ENCODE measurements around the gene DCN.

The DCN gene

DNA sequence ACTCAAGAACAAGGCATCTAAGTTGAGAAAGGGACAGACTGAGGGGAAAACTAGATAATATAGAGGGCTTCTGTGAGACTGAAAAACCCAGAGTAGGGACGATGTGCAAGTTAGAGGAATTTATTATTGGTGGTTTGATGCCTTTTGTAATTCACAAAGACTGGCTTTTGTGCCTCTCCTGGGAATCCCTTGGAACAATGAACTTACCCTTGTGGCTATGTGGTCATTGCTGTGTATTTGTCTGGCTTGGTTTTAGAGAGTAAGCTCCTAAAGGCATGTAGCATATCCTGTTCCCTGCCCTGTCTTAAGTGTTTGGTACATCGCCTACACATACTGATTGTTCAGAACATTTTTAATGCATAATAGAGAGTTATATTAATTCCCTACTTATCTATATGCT, 26.6 kb downstream of the DCN start:
- Histone ChIP-seq H3K27me3 (no peaks in the 10 kb centered on the region), H3K27ac (no peak overlapping the region), H3K9me3 (no peaks in the 10 kb centered on the region), H3K4me3 (no peak overlapping the region), H3K4me1 (no peaks in the 10 kb centered on the region), H3K36me3 (peaks cover 0 to 4% (median 0%) of the 10 kb centered on the region in 3 donors)
- TF ChIP-seq, protein P1, sequence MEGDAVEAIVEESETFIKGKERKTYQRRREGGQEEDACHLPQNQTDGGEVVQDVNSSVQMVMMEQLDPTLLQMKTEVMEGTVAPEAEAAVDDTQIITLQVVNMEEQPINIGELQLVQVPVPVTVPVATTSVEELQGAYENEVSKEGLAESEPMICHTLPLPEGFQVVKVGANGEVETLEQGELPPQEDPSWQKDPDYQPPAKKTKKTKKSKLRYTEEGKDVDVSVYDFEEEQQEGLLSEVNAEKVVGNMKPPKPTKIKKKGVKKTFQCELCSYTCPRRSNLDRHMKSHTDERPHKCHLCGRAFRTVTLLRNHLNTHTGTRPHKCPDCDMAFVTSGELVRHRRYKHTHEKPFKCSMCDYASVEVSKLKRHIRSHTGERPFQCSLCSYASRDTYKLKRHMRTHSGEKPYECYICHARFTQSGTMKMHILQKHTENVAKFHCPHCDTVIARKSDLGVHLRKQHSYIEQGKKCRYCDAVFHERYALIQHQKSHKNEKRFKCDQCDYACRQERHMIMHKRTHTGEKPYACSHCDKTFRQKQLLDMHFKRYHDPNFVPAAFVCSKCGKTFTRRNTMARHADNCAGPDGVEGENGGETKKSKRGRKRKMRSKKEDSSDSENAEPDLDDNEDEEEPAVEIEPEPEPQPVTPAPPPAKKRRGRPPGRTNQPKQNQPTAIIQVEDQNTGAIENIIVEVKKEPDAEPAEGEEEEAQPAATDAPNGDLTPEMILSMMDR (IDR thresholded peaks at IDR 0.05) = no peak
- intact Hi-C loops (cut with DNase I; ENCODE audit: low total_unique reads) = no loop called here
- DNase-seq = no peak

DNA sequence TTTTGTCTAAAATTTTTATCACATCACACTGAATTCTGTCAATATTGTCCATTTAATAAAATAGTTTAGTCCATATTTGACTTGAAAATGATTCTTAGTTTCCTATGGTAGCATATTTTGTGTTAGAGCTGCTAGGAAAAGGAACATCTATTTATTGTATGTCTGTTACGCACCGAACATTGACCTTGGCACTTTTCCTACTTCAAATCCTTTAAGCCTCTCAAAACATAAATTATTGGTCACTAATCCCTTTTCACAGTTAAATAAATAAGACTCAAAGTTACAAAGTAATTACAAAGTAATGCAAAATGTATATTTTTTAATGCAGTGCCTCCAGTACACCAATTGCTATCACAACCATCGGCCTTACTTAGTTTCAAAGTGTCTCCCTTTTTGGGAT, 28.5 kb downstream of the DCN start:
- Histone ChIP-seq H3K4me1 (no peaks in the 10 kb centered on the region), H3K9me3 (no peaks in the 10 kb centered on the region), H3K27ac (no peak overlapping the region), H3K4me3 (no peak overlapping the region), H3K36me3 (peaks cover 0 to 4% (median 0%) of the 10 kb centered on the region in 3 donors), H3K27me3 (no peaks in the 10 kb centered on the region)
- DNase-seq = no peak
- TF ChIP-seq, protein P1 (IDR thresholded peaks at IDR 0.05) = no peak
- intact Hi-C loops (cut with DNase I; ENCODE audit: low total_unique reads) = no loop called here

DNA sequence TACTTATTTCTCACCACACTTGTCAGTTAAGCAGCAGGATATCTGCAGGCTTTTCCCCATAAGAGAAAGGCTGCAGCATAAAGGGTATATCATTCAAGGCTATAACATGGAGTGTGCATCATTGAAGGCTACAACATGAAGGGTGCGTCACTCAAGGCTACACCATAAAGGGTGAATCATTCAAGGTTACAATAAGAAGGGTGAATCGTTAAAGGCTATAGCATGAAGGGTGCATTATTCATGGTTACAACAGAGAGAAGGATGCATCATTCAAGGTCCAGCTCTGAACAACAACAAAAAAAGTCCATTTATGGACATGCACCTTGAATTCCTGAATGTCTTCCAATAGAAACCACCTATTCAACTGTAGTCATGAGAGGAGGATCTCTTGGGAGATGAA, 38.6 kb downstream of the DCN start:
- no peak for DNase-seq
- Histone ChIP-seq H3K36me3 (no peaks in the 10 kb centered on the region), H3K4me1 (peaks cover 0 to 35% (median 8%) of the 10 kb centered on the region in 4 donors), H3K9me3 (no peaks in the 10 kb centered on the region), H3K27ac (no peak overlapping the region), H3K4me3 (no peak overlapping the region), H3K27me3 (no peaks in the 10 kb centered on the region)
- TF ChIP-seq, protein P1 (IDR thresholded peaks at IDR 0.05) = no peak
- intact Hi-C loops (cut with DNase I; ENCODE audit: low total_unique reads) = no loop called here

DNA sequence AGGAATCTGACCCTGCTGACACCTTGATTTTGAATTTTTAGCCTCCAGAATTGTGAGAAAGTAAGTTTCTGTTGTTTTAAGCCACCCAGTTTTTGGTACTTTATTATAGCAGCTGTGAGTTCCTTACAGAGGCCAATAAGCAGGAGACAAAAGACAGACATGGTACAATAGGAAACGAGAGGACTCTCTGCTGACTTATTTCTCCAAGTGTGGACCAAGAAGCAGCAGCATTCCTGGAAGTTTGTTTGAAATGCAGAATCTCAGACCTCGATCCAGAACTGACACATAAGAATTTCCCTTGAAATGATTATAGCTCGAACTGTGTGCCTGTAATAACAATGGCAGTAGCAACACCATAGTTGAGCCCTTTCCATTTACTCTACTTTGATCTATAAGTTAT, 39.4 kb downstream of the DCN start:
- TF ChIP-seq, protein P1 (IDR thresholded peaks at IDR 0.05) = no peak
- H3K4me3 ChIP-seq = no peak overlapping the region
- peaks cover 0 to 44% (median 14%) of the 10 kb centered on the region in 4 donors for H3K4me1 ChIP-seq
- DNase-seq = no peak
- H3K36me3 ChIP-seq = no peaks in the 10 kb centered on the region
- no peaks in the 10 kb centered on the region for H3K27me3 ChIP-seq
- no peak overlapping the region for H3K27ac ChIP-seq
- intact Hi-C loops (cut with DNase I; ENCODE audit: low total_unique reads) = no loop called here
- no peaks in the 10 kb centered on the region for H3K9me3 ChIP-seq

DNA sequence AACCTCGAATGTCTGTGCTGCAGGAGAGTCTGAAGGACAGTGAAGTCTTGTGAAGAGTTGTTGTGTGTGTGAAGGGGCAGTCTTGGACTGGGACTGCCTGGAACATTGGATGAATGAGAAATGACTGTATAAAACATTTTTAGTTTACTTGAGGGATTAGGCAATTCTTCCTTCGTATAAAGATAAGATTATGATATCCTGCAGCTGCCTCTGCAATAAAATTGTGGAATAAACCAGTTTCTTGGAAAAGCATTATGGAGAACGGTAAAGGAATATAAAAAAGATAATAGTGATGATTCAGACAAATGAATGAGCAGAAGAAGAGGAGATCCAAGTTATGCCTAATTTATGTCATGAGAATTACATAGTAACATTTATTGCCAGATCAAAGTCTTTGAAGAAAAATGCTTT, 40.4 kb downstream of the DCN start:
- H3K27ac ChIP-seq = no peak overlapping the region
- intact Hi-C loops (cut with DNase I; ENCODE audit: low total_unique reads) = no loop called here
- DNase-seq = no peak

More for the DNA sequence above, 40.4 kb downstream of the DCN start:
- Histone ChIP-seq H3K4me1 (peaks cover 0 to 52% (median 17%) of the 10 kb centered on the region in 4 donors), H3K36me3 (no peaks in the 10 kb centered on the region), H3K9me3 (no peaks in the 10 kb centered on the region), H3K27me3 (no peaks in the 10 kb centered on the region), H3K4me3 (no peak overlapping the region)
- TF ChIP-seq, protein P1 (IDR thresholded peaks at IDR 0.05) = no peak
